Measurements from ENCODE around the gene GPR25.

GPR25 gene

GRCh38 chr1:200892958-200893357, 20.2 kb downstream of the GPR25 start:
- in situ Hi-C loops (cut with HindIII; ENCODE audit: low sequenced_read_pairs), result no loop called here

- in situ Hi-C loops (cut with HindIII; ENCODE audit: low sequenced_read_pairs), result no loop called here
Measured at GRCh38 chr1:200893411-200893901, 20.7 kb downstream of the GPR25 start.

- in situ Hi-C loops (cut with HindIII; ENCODE audit: low sequenced_read_pairs), result no loop called here
Measured at GRCh38 chr1:200894712-200895442, 22.1 kb downstream of the GPR25 start, which contains the start of gene INAVA. TSS of gene INAVA (plus strand) at chr1:200894900. CDS start at chr1:200898401, 3,501 bp downstream.

DNA sequence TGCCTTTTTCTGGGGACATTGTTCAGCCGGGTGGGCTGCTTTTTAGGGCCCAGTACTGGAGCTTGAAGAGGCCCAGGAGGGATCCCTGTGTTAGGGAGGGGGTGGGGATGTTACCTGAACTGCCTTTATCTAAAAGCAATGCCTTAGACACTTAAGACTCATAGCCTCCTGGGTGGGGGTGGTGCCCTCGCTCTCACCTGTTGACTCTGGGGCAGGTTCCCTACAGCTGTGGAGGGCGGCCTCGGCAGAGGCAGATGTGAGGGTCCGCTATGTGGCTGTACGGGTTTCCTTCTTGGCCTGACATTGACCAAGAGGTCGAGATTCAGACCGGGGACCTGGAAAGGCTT, 22.6 kb downstream of the GPR25 start:
- in situ Hi-C loops (cut with HindIII; ENCODE audit: low sequenced_read_pairs), result no loop called here

GRCh38 chr1:200895801-200896530, 23.2 kb downstream of the GPR25 start:
- in situ Hi-C loops (cut with HindIII; ENCODE audit: low sequenced_read_pairs), result no loop called here

DNA sequence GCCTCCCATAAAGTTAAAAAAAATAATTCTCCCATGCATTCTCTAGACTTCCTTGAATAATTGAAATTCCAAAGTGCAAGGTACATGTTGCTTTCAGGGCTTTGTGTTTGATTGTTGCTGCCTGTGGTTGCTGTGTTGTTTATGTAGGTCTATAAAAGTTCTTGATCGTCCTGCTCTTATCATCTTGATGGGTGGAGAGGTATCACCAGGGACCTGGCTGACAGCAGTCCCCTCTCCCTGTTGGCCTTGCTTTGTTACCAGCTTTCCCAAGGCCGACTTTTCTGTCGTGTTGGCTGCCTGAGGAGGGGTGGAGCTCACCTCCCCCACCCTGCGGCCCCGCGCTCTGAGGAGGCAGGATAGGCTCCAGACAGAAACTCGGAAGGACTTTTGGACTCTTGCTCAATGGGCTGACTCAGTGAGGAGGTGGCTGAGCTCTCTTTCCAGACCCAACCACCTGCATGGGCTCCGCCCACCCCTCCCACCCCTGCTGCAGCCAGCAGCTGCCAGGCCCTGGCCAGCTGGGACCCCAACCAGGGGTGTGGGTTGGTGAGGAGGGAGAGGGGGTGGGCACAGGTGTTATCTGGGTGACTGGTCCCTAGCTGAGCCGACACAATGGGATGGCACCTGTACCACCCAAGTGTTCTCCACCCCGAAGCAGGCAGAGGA, 23.9 kb downstream of the GPR25 start:
- in situ Hi-C loops (cut with HindIII; ENCODE audit: low sequenced_read_pairs), result no loop called here

DNA sequence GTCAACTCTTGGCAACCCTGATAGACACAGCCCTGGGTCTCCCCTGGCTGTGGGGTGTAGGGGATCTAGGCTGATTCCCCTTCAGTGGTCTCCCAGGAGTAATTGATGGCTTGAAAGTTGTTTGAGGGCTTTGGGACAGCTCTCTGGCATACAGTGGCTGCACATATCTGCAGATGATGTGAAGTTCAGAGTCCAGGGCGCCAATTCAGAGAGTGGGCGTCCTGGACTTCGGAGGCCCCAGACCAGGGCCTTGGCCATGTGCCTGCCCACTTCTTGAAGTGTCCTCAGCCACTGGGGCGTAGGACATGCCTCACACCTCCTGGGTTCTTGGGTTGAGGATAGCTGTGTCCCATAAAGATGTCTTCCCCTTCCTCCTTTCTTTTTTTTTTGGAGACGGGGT, 24.5 kb downstream of the GPR25 start:
- in situ Hi-C loops (cut with HindIII; ENCODE audit: low sequenced_read_pairs), result no loop called here

DNA sequence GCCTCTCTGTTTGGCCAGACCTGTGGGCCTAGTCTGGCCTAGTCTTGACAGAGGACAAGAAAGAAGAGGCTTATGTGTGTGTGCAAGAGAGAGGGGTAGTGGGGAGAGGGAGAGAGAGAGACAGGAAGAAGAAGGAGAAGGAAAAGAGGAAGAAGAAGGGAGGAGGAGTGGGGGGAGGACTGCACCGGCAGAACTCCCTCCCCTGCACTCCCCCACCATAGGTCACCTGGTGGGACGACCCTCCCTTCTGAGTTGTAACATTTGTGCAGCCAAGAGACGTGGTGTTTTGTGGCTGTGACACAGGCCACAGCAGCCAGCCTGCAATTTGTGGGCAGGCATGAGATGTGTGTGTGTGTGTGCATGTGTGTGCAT, 26.2 kb downstream of the GPR25 start:
- in situ Hi-C loops (cut with HindIII; ENCODE audit: low sequenced_read_pairs), result no loop called here

DNA sequence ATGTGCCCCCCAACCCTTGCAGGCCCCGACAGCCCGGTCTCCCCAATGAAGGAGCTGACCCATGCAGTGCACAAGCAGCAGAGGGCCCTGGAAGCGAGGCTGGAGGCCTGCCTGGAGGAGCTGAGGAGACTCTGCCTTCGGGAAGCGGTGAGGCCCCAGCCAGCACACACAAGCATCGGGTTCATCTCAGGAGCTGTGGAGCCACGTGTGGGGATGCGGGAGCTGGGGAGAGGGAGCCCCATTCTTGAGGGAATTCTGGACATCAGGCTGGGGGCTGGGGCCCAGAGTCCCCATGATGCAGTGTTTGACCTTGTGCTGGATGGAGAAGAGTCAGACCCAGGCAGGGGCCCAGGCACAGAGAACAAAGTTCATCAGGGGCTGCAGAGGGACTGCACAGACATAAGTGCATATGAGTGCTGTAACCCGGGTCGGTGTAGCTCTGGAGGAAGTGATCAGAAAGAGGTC, 26.7 kb downstream of the GPR25 start:
- in situ Hi-C loops (cut with HindIII; ENCODE audit: low sequenced_read_pairs), result no loop called here

DNA sequence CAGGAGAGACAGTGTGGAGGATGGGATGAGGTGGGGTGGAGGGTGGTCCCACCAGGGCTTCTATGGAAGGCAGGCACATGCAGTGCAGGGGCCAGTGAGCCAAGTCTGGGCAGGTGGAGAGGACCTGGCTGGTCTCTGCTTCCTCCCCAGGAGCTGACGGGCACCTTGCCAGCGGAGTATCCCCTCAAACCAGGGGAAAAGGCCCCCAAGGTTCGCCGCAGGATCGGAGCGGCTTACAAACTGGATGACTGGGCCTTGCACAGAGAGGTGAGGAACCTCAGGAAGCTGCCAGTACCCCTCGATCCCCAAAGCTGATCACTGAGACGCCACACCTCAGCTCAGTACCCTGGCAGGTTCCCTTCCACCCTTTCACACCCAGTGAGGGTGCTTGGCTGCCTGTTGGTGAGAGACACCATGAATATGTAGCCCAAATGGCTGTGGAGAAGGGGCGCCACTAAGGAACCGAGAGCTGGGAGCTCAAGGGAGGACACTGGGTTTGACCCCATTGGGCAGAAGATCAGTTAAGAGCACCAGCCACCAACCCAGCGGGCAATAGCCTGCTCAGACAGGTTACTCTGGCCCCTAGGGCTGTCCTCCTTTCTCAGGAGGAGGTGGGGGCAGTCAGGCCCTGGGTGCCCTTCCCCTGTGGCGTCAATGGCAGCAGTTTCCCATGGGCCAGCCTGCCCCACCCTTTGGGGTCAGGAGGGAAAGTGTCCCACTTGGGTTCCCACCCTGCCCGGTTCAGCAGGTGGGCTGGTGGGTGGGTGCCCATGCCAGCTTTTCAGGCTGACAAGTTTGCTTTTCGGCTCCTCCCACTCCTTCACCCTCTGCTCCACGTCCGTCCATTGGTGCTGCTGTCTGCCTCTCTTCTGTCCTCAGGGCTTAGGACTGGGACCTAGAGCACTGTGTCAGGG, 27.4 kb downstream of the GPR25 start:
- in situ Hi-C loops (cut with HindIII; ENCODE audit: low sequenced_read_pairs), result no loop called here

DNA sequence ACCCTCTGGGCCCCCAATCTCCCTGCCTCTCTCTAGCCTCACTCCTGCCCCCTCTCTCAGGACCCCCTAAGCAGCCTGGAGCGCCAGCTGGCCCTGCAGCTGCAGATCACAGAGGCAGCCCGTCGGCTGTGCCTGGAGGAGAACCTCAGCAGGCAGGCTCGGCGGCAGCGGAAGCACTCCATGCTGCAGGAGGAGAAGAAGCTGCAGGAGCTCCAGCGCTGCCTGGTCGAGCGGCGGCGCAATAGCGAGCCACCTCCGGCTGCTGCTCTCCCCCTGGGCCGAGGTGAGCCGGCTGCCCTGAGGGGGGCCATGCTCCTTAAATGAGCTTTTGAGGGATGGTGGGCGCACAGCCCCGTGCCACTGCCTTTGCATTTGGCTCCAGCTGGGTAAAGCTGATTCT, 28.1 kb downstream of the GPR25 start:
- in situ Hi-C loops (cut with HindIII; ENCODE audit: low sequenced_read_pairs), result no loop called here

- in situ Hi-C loops (cut with HindIII; ENCODE audit: low sequenced_read_pairs), result no loop called here
Measured at GRCh38 chr1:200901350-200901749, 28.6 kb downstream of the GPR25 start.

- in situ Hi-C loops (cut with HindIII; ENCODE audit: low sequenced_read_pairs), result no loop called here
Measured at GRCh38 chr1:200901796-200902444, 29.1 kb downstream of the GPR25 start.

DNA sequence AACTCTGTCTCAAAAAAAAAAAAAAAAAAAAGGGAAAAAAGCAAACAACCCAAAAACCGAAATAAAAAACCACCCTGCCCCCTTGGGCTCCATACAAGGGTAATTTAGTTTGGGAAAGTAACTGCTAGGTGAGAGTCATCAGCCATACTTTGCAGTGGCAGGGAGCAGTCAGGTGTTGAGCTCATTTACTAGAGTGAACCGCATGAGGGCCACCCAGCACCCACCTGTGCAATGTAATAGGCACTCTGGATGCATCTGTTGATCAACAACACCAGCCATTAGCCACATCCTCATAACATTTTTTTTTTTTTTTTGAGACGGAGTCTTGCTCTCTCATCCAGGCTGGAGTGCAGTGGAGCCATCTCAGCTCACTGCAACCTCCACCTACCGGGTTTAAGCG, 31.0 kb downstream of the GPR25 start:
- in situ Hi-C loops (cut with HindIII; ENCODE audit: low sequenced_read_pairs), result no loop called here

GRCh38 chr1:200904772-200905171, 32.0 kb downstream of the GPR25 start:
- in situ Hi-C loops (cut with HindIII; ENCODE audit: low sequenced_read_pairs), result no loop called here

- in situ Hi-C loops (cut with HindIII; ENCODE audit: low sequenced_read_pairs), result no loop called here
Measured at GRCh38 chr1:200905411-200906052, 32.8 kb downstream of the GPR25 start.

GRCh38 chr1:200906491-200906890, 33.7 kb downstream of the GPR25 start:
- in situ Hi-C loops (cut with HindIII; ENCODE audit: low sequenced_read_pairs), result no loop called here

DNA sequence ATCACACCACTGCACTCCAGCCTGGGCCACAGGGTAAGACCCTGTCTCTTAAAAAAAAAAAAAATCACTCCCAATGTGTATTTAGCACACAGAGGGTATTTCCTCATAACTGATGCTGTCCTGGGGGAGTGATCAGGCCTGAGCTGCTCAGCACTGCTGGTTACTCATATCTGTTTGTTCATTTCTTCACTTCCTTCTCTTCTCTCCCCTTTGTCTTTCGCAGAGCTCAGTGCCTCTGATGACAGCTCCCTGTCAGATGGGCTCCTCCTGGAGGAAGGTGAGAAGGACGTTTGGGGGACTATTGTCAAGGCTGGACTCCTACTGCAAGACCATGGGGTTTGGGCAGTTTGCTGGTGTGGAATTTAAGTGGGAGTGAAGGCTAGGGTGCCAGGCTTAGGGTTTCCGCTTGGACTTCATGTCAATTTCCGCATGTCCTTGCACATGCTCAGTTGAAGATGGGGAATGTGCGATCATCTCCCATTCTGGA, 34.9 kb downstream of the GPR25 start:
- in situ Hi-C loops (cut with HindIII; ENCODE audit: low sequenced_read_pairs), result no loop called here

DNA sequence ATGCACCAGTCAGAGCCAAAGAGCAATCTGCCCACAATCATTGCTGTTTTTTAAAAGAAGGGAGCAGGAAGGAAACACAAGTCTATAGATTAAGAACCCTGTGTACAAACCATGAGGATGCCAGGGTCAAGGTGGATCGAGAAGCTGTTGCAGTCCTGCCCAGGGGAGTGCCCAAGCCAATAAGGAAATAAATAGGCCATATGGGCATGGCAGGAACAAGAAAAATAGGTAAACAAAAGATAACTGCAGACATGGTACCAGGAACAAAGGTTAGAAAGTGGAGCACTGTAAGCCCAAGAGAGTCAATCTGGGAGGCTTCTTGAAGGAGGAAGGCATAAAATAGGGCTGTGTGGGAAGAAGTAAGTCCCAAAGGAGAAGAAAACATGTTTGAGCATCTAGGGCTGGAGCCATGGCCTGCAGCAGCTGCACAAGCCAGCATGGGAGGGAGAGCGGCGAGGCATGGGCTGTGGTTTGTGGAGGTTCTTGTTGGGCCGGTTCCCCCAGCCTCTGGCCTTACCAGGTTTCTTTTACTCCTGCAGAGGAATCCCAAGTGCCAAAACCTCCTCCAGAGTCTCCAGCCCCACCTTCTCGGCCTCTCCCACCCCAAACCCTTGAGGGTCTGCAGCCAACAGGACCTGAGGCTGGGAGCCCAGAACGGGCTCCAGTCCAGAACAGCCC, 35.5 kb downstream of the GPR25 start:
- in situ Hi-C loops (cut with HindIII; ENCODE audit: low sequenced_read_pairs), result no loop called here
